ENCODE measurements around the gene DKK1.

The DKK1 gene

GRCh38 chr10:52313933-52314821 is at the start of gene DKK1:
Gene DKK1, plus strand, starts transcription at chr10:52314281. Its CDS starts 154 bp downstream, at chr10:52314435.
- DNase-seq (ENCODE audit: low read depth) = peak; percentile 89

- no peak for DNase-seq (ENCODE audit: low read depth)
Observed at GRCh38 chr10:52265131-52265926, 48.8 kb upstream of the DKK1 start.

GRCh38 chr10:52266858-52267257 is 47.2 kb upstream of the DKK1 start:
- DNase-seq (ENCODE audit: low read depth) = no peak

- no peak for DNase-seq (ENCODE audit: low read depth)
Observed at GRCh38 chr10:52268790-52269189, 45.3 kb upstream of the DKK1 start.

GRCh38 chr10:52269233-52269632 is 44.8 kb upstream of the DKK1 start:
- DNase-seq (ENCODE audit: low read depth) = no peak

- no peak for DNase-seq (ENCODE audit: low read depth)
Observed at GRCh38 chr10:52276163-52276562, 37.9 kb upstream of the DKK1 start.

- DNase-seq (ENCODE audit: low read depth) = no peak
Observed at GRCh38 chr10:52276986-52277385, 37.1 kb upstream of the DKK1 start.

GRCh38 chr10:52279546-52279945 is 34.5 kb upstream of the DKK1 start:
- no peak for DNase-seq (ENCODE audit: low read depth)

GRCh38 chr10:52280051-52280450 is 34.0 kb upstream of the DKK1 start:
- no peak for DNase-seq (ENCODE audit: low read depth)

GRCh38 chr10:52283174-52283573 is 30.9 kb upstream of the DKK1 start:
- DNase-seq (ENCODE audit: low read depth) = no peak

- no peak for DNase-seq (ENCODE audit: low read depth)
Observed at GRCh38 chr10:52284416-52285013, 29.6 kb upstream of the DKK1 start.

GRCh38 chr10:52287866-52288265 is 26.2 kb upstream of the DKK1 start:
- no peak for DNase-seq (ENCODE audit: low read depth)

GRCh38 chr10:52297747-52298146 is 16.3 kb upstream of the DKK1 start:
- DNase-seq (ENCODE audit: low read depth) = no peak

- DNase-seq (ENCODE audit: low read depth) = no peak
Observed at GRCh38 chr10:52300599-52301277, 13.3 kb upstream of the DKK1 start.

- DNase-seq (ENCODE audit: low read depth) = peak; percentile 54
Observed at GRCh38 chr10:52308251-52309031, 5.6 kb upstream of the DKK1 start.

GRCh38 chr10:52312942-52313255 is 1.2 kb upstream of the DKK1 start:
- no peak for DNase-seq (ENCODE audit: low read depth)

- no peak for DNase-seq (ENCODE audit: low read depth)
Observed at GRCh38 chr10:52313256-52313932, 687 bp upstream of the DKK1 start.

- no peak for DNase-seq (ENCODE audit: low read depth)
Observed at GRCh38 chr10:52314822-52315552, 906 bp downstream of the DKK1 start.

- DNase-seq (ENCODE audit: low read depth) = no peak
Observed at GRCh38 chr10:52316001-52316400, 1.9 kb downstream of the DKK1 start.

- no peak for DNase-seq (ENCODE audit: low read depth)
Observed at GRCh38 chr10:52316500-52316899, 2.4 kb downstream of the DKK1 start.
